Smooth muscle cell (in vitro differentiated cells): ENCODE data around the gene C9orf50. TPM values are rescaled to one million over a fixed set of nuclear protein-coding genes. Genes with fewer than 3 reads are reported as not detected.
A peak's percentile ranks its signal among the peaks of the same experiment; 100 is the strongest.

Experiments used
- DNase-seq: peaks from one replicate; lab custom pipeline; 2025; ENCODE audit not compliant: unreplicated experiment; lab: John Stamatoyannopoulos, UW
- H2AFZ ChIP-seq: fragments of 200-600 bp; sonication (generic); 2 replicates; pipeline ENCODE4 v1.6.0; 2016; ENCODE audit warnings: antibody characterized with exemption, low read depth, mild to moderate bottlenecking
- H3F3A ChIP-seq: fragments of 200-600 bp; sonication (generic); 2 replicates; pipeline ENCODE4 v1.6.0; 2017; ENCODE audit warnings: antibody characterized with exemption, low read depth
- H3K27ac ChIP-seq: fragments of 200-600 bp; sonication (generic); 2 replicates; pipeline ENCODE4 v1.5.1; 2016; ENCODE audit warnings: low read depth, mild to moderate bottlenecking
- H3K27me3 ChIP-seq: fragments of 200-600 bp; sonication (generic); 2 replicates; pipeline ENCODE4 v1.6.1; 2016; ENCODE audit warnings: low read depth, mild to moderate bottlenecking
- H3K36me3 ChIP-seq: fragments of 200-600 bp; sonication (generic); 2 replicates; pipeline ENCODE4 v1.5.1; 2016; ENCODE audit warnings: low read depth
- H3K4me1 ChIP-seq: fragments of 200-600 bp; sonication (generic); 2 replicates; pipeline ENCODE4 v1.5.1; 2016; ENCODE audit warnings: low read depth
- H3K4me2 ChIP-seq: fragments of 200-600 bp; sonication (generic); 2 replicates; pipeline ENCODE4 v1.6.0; 2016; ENCODE audit warnings: mild to moderate bottlenecking
- H3K4me3 ChIP-seq: fragments of 200-600 bp; sonication (generic); 2 replicates; pipeline ENCODE4 v1.5.1; 2016; ENCODE audit warnings: mild to moderate bottlenecking
- H3K79me2 ChIP-seq: fragments of 200-600 bp; sonication (generic); 2 replicates; pipeline ENCODE4 v1.6.0; 2016; ENCODE audit warnings: low read depth, mild to moderate bottlenecking
- H3K9ac ChIP-seq: fragments of 200-600 bp; sonication (generic); 2 replicates; pipeline ENCODE4 v1.6.0; 2016; ENCODE audit warnings: low read depth
- H3K9me3 ChIP-seq: fragments of 200-600 bp; sonication (generic); replicated peaks from 2 replicates; pipeline ENCODE4 v1.5.1; 2016; ENCODE audit warnings: low read depth
- H4K20me1 ChIP-seq: fragments of 200-600 bp; sonication (generic); 2 replicates; pipeline ENCODE4 v1.6.0; 2016; ENCODE audit warnings: low read depth
- CTCF ChIP-seq: fragments of 200-600 bp; sonication (generic); IDR thresholded peaks from 2 replicates; pipeline ENCODE4 v1.5.1; 2017; ENCODE audit warnings: borderline replicate concordance, mild to moderate bottlenecking, antibody characterized with exemption; ENCODE audit not compliant: insufficient read depth, poor library complexity, severe bottlenecking
- WGBS: methylation state at CpG from one replicate; pipeline ENCODE4 v1.1.7; 2016; ENCODE audit warnings: low lambda C conversion rate; 5-methylcytosine and 5-hydroxymethylcytosine counted together
- polyA plus RNA-seq: library from polyadenylated mRNA; unstranded; fragments of >200 nt; fragmentation: Nextera tagmentation; extraction: Ambion mirVana; gene quantifications from 2 replicates; pipeline ENCODE4 v1.2.1, GENCODE V29; 2016
- total RNA-seq: library from RNA; depleted of rRNA; stranded (reverse); fragments of >200 nt; gene quantifications from 2 replicates; pipeline ENCODE4 v1.2.3, GENCODE V29; 2014

Gene C9orf50
- total and polyA plus RNA-seq, 2 experiments from 2014 or later, result 0.59 TPM; not detected in 1

DNA sequence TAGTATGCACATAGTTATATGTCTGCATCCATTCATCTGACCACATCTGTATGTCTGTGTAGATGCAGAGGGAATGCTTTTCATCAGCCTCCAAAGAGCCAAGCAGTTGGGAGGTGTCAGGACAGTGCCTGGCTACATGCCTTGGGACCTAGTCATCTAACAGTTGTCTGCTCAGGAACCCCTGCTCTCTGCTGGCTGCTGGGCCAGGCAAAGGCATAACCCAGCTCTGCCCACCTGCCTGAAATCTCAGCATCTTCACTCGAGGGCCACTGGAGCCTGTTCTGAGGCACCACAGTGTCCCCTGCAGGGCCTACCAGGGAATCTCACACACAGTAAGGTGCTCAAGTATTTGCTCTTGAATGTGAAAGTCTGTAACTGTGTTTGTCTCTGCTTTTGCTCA lies 3.7 kb downstream of the C9orf50 start:
- no peak overlapping the region for H3K9ac ChIP-seq
- peak overlapping the region; percentile 70 for H3K27ac ChIP-seq
- no peaks in the 10 kb centered on the region for H4K20me1 ChIP-seq
- DNase-seq, result no peak
- no peak overlapping the region for H3K4me3 ChIP-seq
- WGBS, result 0% methylated on average over 1 of the region's 1 CpG
- H3K36me3 ChIP-seq, result no peaks in the 10 kb centered on the region
- H3K79me2 ChIP-seq, result no peaks in the 10 kb centered on the region
- peak; percentile 54 for TF ChIP-seq CTCF
- H3K9me3 ChIP-seq, result no peaks in the 10 kb centered on the region
- H2AFZ ChIP-seq, result no peak overlapping the region
- no peak overlapping the region for H3K4me2 ChIP-seq
- peaks cover 11% of the 10 kb centered on the region for H3F3A ChIP-seq
- no peaks in the 10 kb centered on the region for H3K27me3 ChIP-seq
- peaks cover 15% of the 10 kb centered on the region for H3K4me1 ChIP-seq

DNA sequence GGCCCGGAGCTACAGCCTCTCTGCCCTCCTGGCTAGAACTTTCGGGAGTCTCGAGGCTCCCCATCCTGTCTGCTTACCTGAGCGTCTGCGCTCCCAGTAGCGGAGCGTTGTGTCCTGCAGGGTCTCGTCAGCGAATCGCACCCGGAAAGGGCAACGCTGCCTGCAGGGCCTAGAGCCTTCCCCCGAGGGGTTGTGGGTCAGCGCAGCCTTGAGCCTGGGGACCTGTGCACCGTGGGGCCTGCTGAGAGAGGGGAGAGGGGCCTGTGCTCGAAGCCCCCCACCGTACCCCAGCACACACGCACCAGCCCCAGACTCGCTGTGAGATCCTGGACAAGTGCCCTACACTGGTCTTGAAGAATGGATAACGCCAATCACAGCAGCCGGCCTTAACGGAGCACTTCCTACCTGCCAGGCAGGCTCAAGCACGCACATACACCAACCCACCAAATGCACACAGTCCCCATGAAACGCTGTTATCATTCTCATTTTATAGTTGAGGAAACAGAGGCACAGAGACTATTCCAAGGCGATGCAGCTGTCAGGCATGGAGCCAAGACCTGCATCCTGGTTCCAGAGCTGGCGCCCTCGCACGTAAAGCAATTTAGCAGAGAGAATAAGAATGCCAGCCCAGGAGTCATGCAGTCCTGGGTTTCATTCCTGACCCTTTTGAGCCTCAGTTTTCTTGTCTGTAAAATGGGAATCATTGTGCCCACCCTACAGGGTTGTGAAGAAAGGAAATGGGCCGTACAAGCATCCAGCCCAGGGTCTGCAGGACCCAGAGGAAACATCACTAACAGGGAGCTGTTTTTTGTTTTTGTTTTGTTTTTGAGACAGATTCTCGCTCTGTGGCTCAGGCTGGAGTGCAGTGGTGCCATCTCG lies 5.3 kb downstream of the C9orf50 start:
- Histone ChIP-seq H3K27ac (no peak overlapping the region), H4K20me1 (no peaks in the 10 kb centered on the region), H3K36me3 (no peaks in the 10 kb centered on the region), H3K27me3 (no peaks in the 10 kb centered on the region), H3K9me3 (no peaks in the 10 kb centered on the region), H3K9ac (no peak overlapping the region), H3K79me2 (no peaks in the 10 kb centered on the region), H2AFZ (no peak overlapping the region), H3K4me1 (peaks cover 13% of the 10 kb centered on the region), H3K4me2 (no peak overlapping the region), H3K4me3 (no peak overlapping the region), H3F3A (peaks cover 11% of the 10 kb centered on the region)
- WGBS, result 93% methylated on average over 31 of the region's 31 CpGs
- no peak for DNase-seq
- no peak for TF ChIP-seq CTCF

DNA sequence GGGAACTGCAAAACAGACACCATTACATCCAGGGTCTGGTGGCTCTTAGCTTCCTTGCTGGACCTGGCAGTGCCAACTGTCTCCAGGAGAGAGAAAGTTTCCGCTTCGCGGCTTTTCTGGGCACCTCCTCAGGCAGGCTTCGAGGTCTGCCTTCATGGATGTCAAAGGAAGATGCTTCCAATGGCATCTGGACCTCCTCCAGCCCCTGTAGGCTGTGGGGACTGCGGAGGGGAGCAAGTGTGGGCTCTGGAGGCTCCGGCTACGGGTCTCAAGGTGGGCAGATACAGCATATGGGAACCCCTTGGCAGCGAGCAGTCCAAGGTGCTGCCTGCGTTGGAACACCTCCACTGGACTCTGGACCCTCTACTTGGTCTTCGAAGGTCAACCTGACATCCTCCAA lies 6.0 kb downstream of the C9orf50 start:
- 95% methylated on average over 10 of the region's 10 CpGs for WGBS
- H3K4me3 ChIP-seq, result no peak overlapping the region
- TF ChIP-seq CTCF, result no peak
- no peaks in the 10 kb centered on the region for H3K79me2 ChIP-seq
- no peak overlapping the region for H3K9ac ChIP-seq
- H3K4me1 ChIP-seq, result peaks cover 9% of the 10 kb centered on the region
- H4K20me1 ChIP-seq, result no peaks in the 10 kb centered on the region
- no peak overlapping the region for H2AFZ ChIP-seq
- DNase-seq, result no peak
- no peaks in the 10 kb centered on the region for H3K9me3 ChIP-seq
- no peak overlapping the region for H3K27ac ChIP-seq
- no peaks in the 10 kb centered on the region for H3K36me3 ChIP-seq
- H3F3A ChIP-seq, result peaks cover 11% of the 10 kb centered on the region
- H3K27me3 ChIP-seq, result no peaks in the 10 kb centered on the region
- no peak overlapping the region for H3K4me2 ChIP-seq
